ENCODE data around the gene MALRD1. TPM values are rescaled to one million over a fixed set of nuclear protein-coding genes. Genes with fewer than 3 reads are reported as not detected.

The MALRD1 gene
- total and polyA plus RNA-seq, 4 donors, result 1.2 to 2.6 (median 2.0) TPM

GRCh38 chr10:19120381-19120908, 71.8 kb downstream of the MALRD1 start:
- Histone ChIP-seq H3K4me1 (ENCODE audit: control insufficient read depth in 1 of 2, insufficient read depth in 2 of 2, low read length in 2 of 2) (no peaks in the 10 kb centered on the region), H3K4me3 (ENCODE audit: low read length in 2 of 2) (no peak overlapping the region), H3K9me3 (ENCODE audit: control insufficient read depth, low read length) (no peaks in the 10 kb centered on the region), H3K27ac (ENCODE audit: low read depth in 1 of 2, low read length in 2 of 2) (no peak overlapping the region), H3K27me3 (ENCODE audit: control insufficient read depth in 1 of 2, insufficient read depth in 2 of 2, low read length in 1 of 2) (no peaks in the 10 kb centered on the region), H3K36me3 (ENCODE audit: control insufficient read depth in 1 of 2, insufficient read depth in 2 of 2, low read length in 1 of 2) (no peaks in the 10 kb centered on the region)
- DNase-seq (no peak), ATAC-seq (ENCODE audit: low FRiP score) (no peak)
- 87 to 88% methylated on average over 5 of the region's 5 CpGs for WGBS, 2 donors
- intact Hi-C loops (cut with DNase I), result no loop called here

- no peak for ATAC-seq (ENCODE audit: low FRiP score)
- 63% methylated on average over 4 of the region's 4 CpGs for WGBS, 2 donors
- DNase-seq, result no peak
- Histone ChIP-seq H3K4me3 (ENCODE audit: low read length in 2 of 2) (no peak overlapping the region), H3K4me1 (ENCODE audit: control insufficient read depth in 1 of 2, insufficient read depth in 2 of 2, low read length in 2 of 2) (no peaks in the 10 kb centered on the region), H3K27ac (ENCODE audit: low read depth in 1 of 2, low read length in 2 of 2) (no peak overlapping the region), H3K36me3 (ENCODE audit: control insufficient read depth in 1 of 2, insufficient read depth in 2 of 2, low read length in 1 of 2) (no peaks in the 10 kb centered on the region), H3K9me3 (ENCODE audit: control insufficient read depth, low read length) (no peaks in the 10 kb centered on the region), H3K27me3 (ENCODE audit: control insufficient read depth in 1 of 2, insufficient read depth in 2 of 2, low read length in 1 of 2) (no peaks in the 10 kb centered on the region)
- intact Hi-C loops (cut with DNase I), result no loop called here
Measured at GRCh38 chr10:19133992-19134391, 85.4 kb downstream of the MALRD1 start.

- H3K27me3 ChIP-seq (ENCODE audit: control insufficient read depth in 1 of 2, insufficient read depth in 2 of 2, low read length in 1 of 2), result no peaks in the 10 kb centered on the region
- intact Hi-C loops (cut with DNase I), result no loop called here
- H3K27ac ChIP-seq (ENCODE audit: low read depth in 1 of 2, low read length in 2 of 2), result no peak overlapping the region
- no peaks in the 10 kb centered on the region for H3K9me3 ChIP-seq (ENCODE audit: control insufficient read depth, low read length)
- H3K4me3 ChIP-seq (ENCODE audit: low read length in 2 of 2), result no peak overlapping the region
- 81 to 91% methylated on average over 4 of the region's 4 CpGs for WGBS, 2 donors
- no peaks in the 10 kb centered on the region for H3K36me3 ChIP-seq (ENCODE audit: control insufficient read depth in 1 of 2, insufficient read depth in 2 of 2, low read length in 1 of 2)
- no peak for ATAC-seq (ENCODE audit: low FRiP score)
- H3K4me1 ChIP-seq (ENCODE audit: control insufficient read depth in 1 of 2, insufficient read depth in 2 of 2, low read length in 2 of 2), result no peaks in the 10 kb centered on the region
- no peak for DNase-seq
Measured at GRCh38 chr10:19142967-19143366, 94.4 kb downstream of the MALRD1 start.

GRCh38 chr10:19144206-19144605, 95.6 kb downstream of the MALRD1 start:
- Histone ChIP-seq H3K27ac (ENCODE audit: low read depth in 1 of 2, low read length in 2 of 2) (no peak overlapping the region), H3K9me3 (ENCODE audit: control insufficient read depth, low read length) (no peaks in the 10 kb centered on the region), H3K4me3 (ENCODE audit: low read length in 2 of 2) (no peak overlapping the region), H3K4me1 (ENCODE audit: control insufficient read depth in 1 of 2, insufficient read depth in 2 of 2, low read length in 2 of 2) (no peaks in the 10 kb centered on the region), H3K36me3 (ENCODE audit: control insufficient read depth in 1 of 2, insufficient read depth in 2 of 2, low read length in 1 of 2) (no peaks in the 10 kb centered on the region), H3K27me3 (ENCODE audit: control insufficient read depth in 1 of 2, insufficient read depth in 2 of 2, low read length in 1 of 2) (no peaks in the 10 kb centered on the region)
- DNase-seq (no peak), ATAC-seq (ENCODE audit: low FRiP score) (no peak)
- 92% methylated on average over 4 of the region's 4 CpGs for WGBS, 2 donors
- intact Hi-C loops (cut with DNase I), result no loop called here

- Histone ChIP-seq H3K9me3 (ENCODE audit: control insufficient read depth, low read length) (no peaks in the 10 kb centered on the region), H3K27ac (ENCODE audit: low read depth in 1 of 2, low read length in 2 of 2) (no peak overlapping the region), H3K36me3 (ENCODE audit: control insufficient read depth in 1 of 2, insufficient read depth in 2 of 2, low read length in 1 of 2) (no peaks in the 10 kb centered on the region), H3K27me3 (ENCODE audit: control insufficient read depth in 1 of 2, insufficient read depth in 2 of 2, low read length in 1 of 2) (no peaks in the 10 kb centered on the region), H3K4me1 (ENCODE audit: control insufficient read depth in 1 of 2, insufficient read depth in 2 of 2, low read length in 2 of 2) (no peaks in the 10 kb centered on the region), H3K4me3 (ENCODE audit: low read length in 2 of 2) (no peak overlapping the region)
- ATAC-seq (ENCODE audit: low FRiP score) (no peak), DNase-seq (no peak)
- intact Hi-C loops (cut with DNase I), result no loop called here
- WGBS, 2 donors, result 90 to 91% methylated on average over 4 of the region's 4 CpGs
Measured at GRCh38 chr10:19154375-19154774, 105.8 kb downstream of the MALRD1 start.

- no peak overlapping the region for H3K27ac ChIP-seq (ENCODE audit: low read depth in 1 of 2, low read length in 2 of 2)
- H3K4me3 ChIP-seq (ENCODE audit: low read length in 2 of 2), result no peak overlapping the region
- H3K27me3 ChIP-seq (ENCODE audit: control insufficient read depth in 1 of 2, insufficient read depth in 2 of 2, low read length in 1 of 2), result no peaks in the 10 kb centered on the region
- intact Hi-C loops (cut with DNase I), result no loop called here
- no peaks in the 10 kb centered on the region for H3K4me1 ChIP-seq (ENCODE audit: control insufficient read depth in 1 of 2, insufficient read depth in 2 of 2, low read length in 2 of 2)
- H3K9me3 ChIP-seq (ENCODE audit: control insufficient read depth, low read length), result no peaks in the 10 kb centered on the region
- 12 to 34% methylated on average over 2 of the region's 2 CpGs for WGBS, 2 donors
- DNase-seq (no peak), ATAC-seq (ENCODE audit: low FRiP score) (no peak)
- H3K36me3 ChIP-seq (ENCODE audit: control insufficient read depth in 1 of 2, insufficient read depth in 2 of 2, low read length in 1 of 2), result no peaks in the 10 kb centered on the region
Measured at GRCh38 chr10:19158358-19158757, 109.8 kb downstream of the MALRD1 start.

GRCh38 chr10:19158870-19159269, 110.3 kb downstream of the MALRD1 start:
- intact Hi-C loops (cut with DNase I), result no loop called here
- ATAC-seq (ENCODE audit: low FRiP score) (no peak), DNase-seq (no peak)
- Histone ChIP-seq H3K36me3 (ENCODE audit: control insufficient read depth in 1 of 2, insufficient read depth in 2 of 2, low read length in 1 of 2) (no peaks in the 10 kb centered on the region), H3K27ac (ENCODE audit: low read depth in 1 of 2, low read length in 2 of 2) (no peak overlapping the region), H3K4me3 (ENCODE audit: low read length in 2 of 2) (no peak overlapping the region), H3K4me1 (ENCODE audit: control insufficient read depth in 1 of 2, insufficient read depth in 2 of 2, low read length in 2 of 2) (no peaks in the 10 kb centered on the region), H3K27me3 (ENCODE audit: control insufficient read depth in 1 of 2, insufficient read depth in 2 of 2, low read length in 1 of 2) (no peaks in the 10 kb centered on the region), H3K9me3 (ENCODE audit: control insufficient read depth, low read length) (no peaks in the 10 kb centered on the region)
- WGBS, 2 donors, result 81 to 86% methylated on average over 3 of the region's 3 CpGs

- H3K27me3 ChIP-seq (ENCODE audit: control insufficient read depth in 1 of 2, insufficient read depth in 2 of 2, low read length in 1 of 2), result no peaks in the 10 kb centered on the region
- no peak overlapping the region for H3K27ac ChIP-seq (ENCODE audit: low read depth in 1 of 2, low read length in 2 of 2)
- H3K36me3 ChIP-seq (ENCODE audit: control insufficient read depth in 1 of 2, insufficient read depth in 2 of 2, low read length in 1 of 2), result no peaks in the 10 kb centered on the region
- DNase-seq, result no peak
- no peak overlapping the region for H3K4me3 ChIP-seq (ENCODE audit: low read length in 2 of 2)
- H3K4me1 ChIP-seq (ENCODE audit: control insufficient read depth in 1 of 2, insufficient read depth in 2 of 2, low read length in 2 of 2), result no peaks in the 10 kb centered on the region
- H3K9me3 ChIP-seq (ENCODE audit: control insufficient read depth, low read length), result no peaks in the 10 kb centered on the region
- intact Hi-C loops (cut with DNase I), result no loop called here
- 91 to 98% methylated on average over 1 of the region's 1 CpG for WGBS, 2 donors
- ATAC-seq (ENCODE audit: low FRiP score), result no peak
Measured at GRCh38 chr10:19164461-19164860, 115.9 kb downstream of the MALRD1 start.

- ATAC-seq (ENCODE audit: low FRiP score), result no peak
- no peak overlapping the region for H3K4me3 ChIP-seq (ENCODE audit: low read length in 2 of 2)
- WGBS, 2 donors, result 47 to 49% methylated on average over 2 of the region's 2 CpGs
- no peaks in the 10 kb centered on the region for H3K9me3 ChIP-seq (ENCODE audit: control insufficient read depth, low read length)
- no peaks in the 10 kb centered on the region for H3K4me1 ChIP-seq (ENCODE audit: control insufficient read depth in 1 of 2, insufficient read depth in 2 of 2, low read length in 2 of 2)
- no peaks in the 10 kb centered on the region for H3K27me3 ChIP-seq (ENCODE audit: control insufficient read depth in 1 of 2, insufficient read depth in 2 of 2, low read length in 1 of 2)
- no peaks in the 10 kb centered on the region for H3K36me3 ChIP-seq (ENCODE audit: control insufficient read depth in 1 of 2, insufficient read depth in 2 of 2, low read length in 1 of 2)
- DNase-seq, result no peak
- intact Hi-C loops (cut with DNase I), result no loop called here
- no peak overlapping the region for H3K27ac ChIP-seq (ENCODE audit: low read depth in 1 of 2, low read length in 2 of 2)
Measured at GRCh38 chr10:19168584-19168983, 120.0 kb downstream of the MALRD1 start.
